Stomach (tissue), 4 donors: ENCODE results near the gene LRFN4.

Experiments
- CTCF ChIP-seq, 7 experiments: fragments of 450-650 bp in 4 of 7; fragments of 200-600 bp in 3 of 7; sonication (generic) in 3 of 7; IDR thresholded peaks; one replicate each; pipeline ENCODE4 v1.5.1; 2016 to 2019; ENCODE audit warnings: antibody characterized with exemption in 7 of 7, control low read depth in 2 of 7, mild to moderate bottlenecking in 1 of 7
- EP300 ChIP-seq: sonication (generic); formaldehyde crosslinking; IDR thresholded peaks from one replicate; pipeline ENCODE4 v1.6.1; 2017; ENCODE audit warnings: antibody characterized with exemption
- POLR2A ChIP-seq, 4 donors: fragments of 450-650 bp; IDR thresholded peaks; one replicate each; pipeline ENCODE4 v1.6.1; 2016; ENCODE audit warnings: antibody characterized with exemption in 4 of 4, control low read depth in 2 of 4, mild to moderate bottlenecking in 1 of 4, moderate library complexity in 1 of 4
- POLR2AphosphoS5 ChIP-seq, 3 donors: sonication (generic); formaldehyde crosslinking; IDR thresholded peaks; one replicate each; pipeline ENCODE4 v1.6.1; 2016; ENCODE audit warnings: antibody characterized with exemption in 3 of 3

- TF ChIP-seq CTCF (IDR thresholded peaks at IDR 0.05) = no peak
- no peak for TF ChIP-seq POLR2A (IDR thresholded peaks at IDR 0.05)
- TF ChIP-seq EP300 = no peak
- no peak for TF ChIP-seq POLR2AphosphoS5 (IDR thresholded peaks at IDR 0.05)
These were observed 3.6 kb downstream of the LRFN4 start for GRCh38 chr11:66860449-66860831.
